A673 (cell line): ENCODE data around the gene HSF2BP. TPM values are rescaled to one million over a fixed set of nuclear protein-coding genes. Genes with fewer than 3 reads are reported as not detected.
A peak's percentile ranks its signal among the peaks of the same experiment; 100 is the strongest.

Experiments
- BruUV-seq: library from RNA; stranded (reverse); fragments of 400-500 nt; replicated peaks from 2 replicates; lab custom pipeline; 2021; lab: Mats Ljungman, UMichigan
- CTCF ChIA-PET: fragments of 300-600 bp; sonication (Branson Sonifier 250); formaldehyde crosslinking; loops from one replicate; lab custom pipeline; 2022; ENCODE audit warnings: antibody characterized with exemption; lab: Charles Lee
- POLR2A ChIA-PET: fragments of 300-600 bp; sonication (Branson Sonifier 250); formaldehyde crosslinking; loops from one replicate; lab custom pipeline; 2022; ENCODE audit warnings: antibody characterized with exemption; ENCODE audit not compliant: low non-redundant PET; lab: Charles Lee
- DNase-seq: peaks from one replicate; pipeline ENCODE4 v3.0.0-alpha.2; 2015; ENCODE audit warnings: low spot score
- H3K27ac ChIP-seq: fragments of 200-600 bp; sonication (generic); 2 replicates; pipeline ENCODE4 v1.5.1; 2016; ENCODE audit warnings: mixed run types, low read depth, mild to moderate bottlenecking, mixed read lengths, antibody characterized with exemption, low read length; ENCODE audit not compliant: poor library complexity, severe bottlenecking
- H3K27me3 ChIP-seq: fragments of 200-600 bp; sonication (generic); replicated peaks from 2 replicates; pipeline ENCODE4 v1.6.1; 2017; ENCODE audit warnings: mixed run types, low read depth, mild to moderate bottlenecking, mixed read lengths, antibody characterized with exemption, low read length; ENCODE audit not compliant: insufficient read depth, poor library complexity
- H3K36me3 ChIP-seq: fragments of 200-600 bp; sonication (generic); 2 replicates; pipeline ENCODE4 v1.6.1; 2016; ENCODE audit warnings: mixed run types, mild to moderate bottlenecking, mixed read lengths, antibody characterized with exemption, low read length; ENCODE audit not compliant: insufficient read depth, poor library complexity, severe bottlenecking
- H3K4me1 ChIP-seq: fragments of 200-600 bp; sonication (generic); 2 replicates; pipeline ENCODE4 v1.6.1; 2017; ENCODE audit warnings: mixed run types, mild to moderate bottlenecking, mixed read lengths, antibody characterized with exemption, low read length; ENCODE audit not compliant: insufficient read depth, poor library complexity, severe bottlenecking
- H3K4me3 ChIP-seq: fragments of 200-600 bp; sonication (generic); 2 replicates; pipeline ENCODE4 v1.5.1; 2016; ENCODE audit warnings: low read depth, mixed run types, mild to moderate bottlenecking, mixed read lengths, low read length; ENCODE audit not compliant: poor library complexity, severe bottlenecking
- H3K9me3 ChIP-seq: fragments of 200-600 bp; sonication (generic); 2 replicates; pipeline ENCODE4 v1.6.1; 2016; ENCODE audit warnings: mixed run types, low read depth, mild to moderate bottlenecking, mixed read lengths, antibody characterized with exemption, low read length; ENCODE audit not compliant: poor library complexity, severe bottlenecking
- CTCF ChIP-seq: fragments of 300-800, 200-600 bp; sonication (generic); conservative IDR thresholded peaks from 2 replicates; pipeline ENCODE4 v1.5.1; 2017; ENCODE audit warnings: low read depth, mild to moderate bottlenecking, antibody characterized with exemption, low read length, moderate library complexity, mixed read lengths
- EZH2 ChIP-seq: fragments of 200-600 bp; sonication (generic); IDR thresholded peaks from 2 replicates; pipeline ENCODE4 v1.6.1; 2017; ENCODE audit warnings: borderline replicate concordance, low read depth, mild to moderate bottlenecking, mixed read lengths, antibody characterized with exemption, low read length; ENCODE audit not compliant: poor library complexity, severe bottlenecking
- intact Hi-C: fragments of 100-400 bp; cut with micrococcal nuclease; formaldehyde crosslinking; loops from one replicate; pipeline ENCODE4 v1.10.0; 2022; ENCODE audit not compliant: unreplicated experiment
- total RNA-seq: library from RNA; stranded (reverse); gene quantifications from 2 replicates; pipeline ENCODE4 v1.2.3, GENCODE V29; 2021

Gene HSF2BP
- total RNA-seq, 1 experiment from 2014 or later: 2.4 TPM

- BruUV-seq: TSS peak; percentile 77
- peak overlapping the region; percentile 82 for H3K27ac ChIP-seq
- TF ChIP-seq EZH2 (no peak), CTCF (no peak)
- ChIA-PET POLR2A (no interaction called here), CTCF (no interaction called here)
- H3K4me3 ChIP-seq: no peak overlapping the region
- intact Hi-C loops: no loop called here
- peaks cover 11% of the 10 kb centered on the region for H3K4me1 ChIP-seq
- no peaks in the 10 kb centered on the region for H3K27me3 ChIP-seq
- DNase-seq: no peak
- H3K9me3 ChIP-seq: no peaks in the 10 kb centered on the region
- H3K36me3 ChIP-seq: peaks cover 9% of the 10 kb centered on the region
Measured at GRCh38 chr21:43658769-43659135, 536 bp downstream of the HSF2BP start.

- Histone ChIP-seq H3K27ac (no peak overlapping the region), H3K9me3 (no peaks in the 10 kb centered on the region), H3K4me3 (no peak overlapping the region), H3K4me1 (peaks cover 11% of the 10 kb centered on the region), H3K27me3 (no peaks in the 10 kb centered on the region), H3K36me3 (peaks cover 5% of the 10 kb centered on the region)
- ChIA-PET CTCF (no interaction called here), POLR2A (no interaction called here)
- DNase-seq: no peak
- no TSS peak for BruUV-seq
- TF ChIP-seq EZH2 (no peak), CTCF (no peak)
- intact Hi-C loops: no loop called here
Measured at GRCh38 chr21:43658088-43658741, 1.1 kb downstream of the HSF2BP start.

GRCh38 chr21:43657355-43658087 is 1.8 kb downstream of the HSF2BP start:
- POLR2A ChIA-PET: no interaction called here
- H3K27ac ChIP-seq: no peak overlapping the region
- H3K36me3 ChIP-seq: peaks cover 5% of the 10 kb centered on the region
- BruUV-seq: TSS peak; percentile 3
- CTCF ChIA-PET: no interaction called here
- no peaks in the 10 kb centered on the region for H3K9me3 ChIP-seq
- peaks cover 11% of the 10 kb centered on the region for H3K4me1 ChIP-seq
- H3K4me3 ChIP-seq: no peak overlapping the region
- intact Hi-C loops: no loop called here
- no peak for DNase-seq
- H3K27me3 ChIP-seq: no peaks in the 10 kb centered on the region
- TF ChIP-seq EZH2 (no peak), CTCF (no peak)
